ENCODE results near the gene MED13L. TPM values are rescaled to one million over a fixed set of nuclear protein-coding genes. Genes with fewer than 3 reads are reported as not detected.

Gene MED13L
- total RNA-seq, 1 donor from 2014 or later, result 141 TPM

GRCh38 chr12:116152268-116152667 is 125.2 kb downstream of the MED13L start:
- no peaks in the 10 kb centered on the region for H3K9me3 Mint-ChIP-seq (ENCODE audit: low read depth)
- peaks cover 35% of the 10 kb centered on the region for H3K4me1 Mint-ChIP-seq (ENCODE audit: low read depth)
- no peak overlapping the region for H3K27ac Mint-ChIP-seq
- no peak for DNase-seq (ENCODE audit: low spot score, unreplicated experiment)
- TF ChIP-seq CTCF (IDR thresholded peaks at IDR 0.05; ENCODE audit: unreplicated experiment), result no peak
- H3K36me3 Mint-ChIP-seq (ENCODE audit: insufficient read depth), result no peaks in the 10 kb centered on the region
- H3K4me3 Mint-ChIP-seq (ENCODE audit: low read depth), result no peak overlapping the region
- no peaks in the 10 kb centered on the region for H3K27me3 Mint-ChIP-seq

- Mint-ChIP-seq H3K4me3 (ENCODE audit: low read depth) (no peak overlapping the region), H3K27me3 (no peaks in the 10 kb centered on the region), H3K4me1 (ENCODE audit: low read depth) (peaks cover 25% of the 10 kb centered on the region), H3K27ac (peak overlapping the region; percentile 14), H3K9me3 (ENCODE audit: low read depth) (no peaks in the 10 kb centered on the region), H3K36me3 (ENCODE audit: insufficient read depth) (no peaks in the 10 kb centered on the region)
- TF ChIP-seq CTCF (IDR thresholded peaks at IDR 0.05; ENCODE audit: unreplicated experiment), result no peak
- no peak for DNase-seq (ENCODE audit: low spot score, unreplicated experiment)
Measured at GRCh38 chr12:116150452-116150851, 127.0 kb downstream of the MED13L start.

GRCh38 chr12:116150001-116150400 is 127.5 kb downstream of the MED13L start:
- no peak for TF ChIP-seq CTCF (IDR thresholded peaks at IDR 0.05; ENCODE audit: unreplicated experiment)
- H3K27ac Mint-ChIP-seq, result no peak overlapping the region

GRCh38 chr12:116148844-116149243 is 128.6 kb downstream of the MED13L start:
- no peaks in the 10 kb centered on the region for H3K27me3 Mint-ChIP-seq

More at GRCh38 chr12:116150001-116150400, 127.5 kb downstream of the MED13L start:
- no peaks in the 10 kb centered on the region for H3K36me3 Mint-ChIP-seq (ENCODE audit: insufficient read depth)
- H3K4me3 Mint-ChIP-seq (ENCODE audit: low read depth), result no peak overlapping the region
- no peaks in the 10 kb centered on the region for H3K27me3 Mint-ChIP-seq
- no peak for DNase-seq (ENCODE audit: low spot score, unreplicated experiment)
- peaks cover 21% of the 10 kb centered on the region for H3K4me1 Mint-ChIP-seq (ENCODE audit: low read depth)
- no peaks in the 10 kb centered on the region for H3K9me3 Mint-ChIP-seq (ENCODE audit: low read depth)

GRCh38 chr12:116146386-116146785 is 131.1 kb downstream of the MED13L start:
- no peak overlapping the region for H3K4me3 Mint-ChIP-seq (ENCODE audit: low read depth)
- no peaks in the 10 kb centered on the region for H3K27me3 Mint-ChIP-seq
- no peaks in the 10 kb centered on the region for H3K9me3 Mint-ChIP-seq (ENCODE audit: low read depth)
- no peak overlapping the region for H3K27ac Mint-ChIP-seq
- TF ChIP-seq CTCF (IDR thresholded peaks at IDR 0.05; ENCODE audit: unreplicated experiment), result no peak
- peaks cover 30% of the 10 kb centered on the region for H3K4me1 Mint-ChIP-seq (ENCODE audit: low read depth)
- no peak for DNase-seq (ENCODE audit: low spot score, unreplicated experiment)
- H3K36me3 Mint-ChIP-seq (ENCODE audit: insufficient read depth), result no peaks in the 10 kb centered on the region

More at GRCh38 chr12:116148844-116149243, 128.6 kb downstream of the MED13L start:
- Mint-ChIP-seq H3K9me3 (ENCODE audit: low read depth) (no peaks in the 10 kb centered on the region), H3K27ac (no peak overlapping the region), H3K36me3 (ENCODE audit: insufficient read depth) (no peaks in the 10 kb centered on the region), H3K4me3 (ENCODE audit: low read depth) (no peak overlapping the region), H3K4me1 (ENCODE audit: low read depth) (peaks cover 26% of the 10 kb centered on the region)
- TF ChIP-seq CTCF (IDR thresholded peaks at IDR 0.05; ENCODE audit: unreplicated experiment), result no peak
- DNase-seq (ENCODE audit: low spot score, unreplicated experiment), result no peak
